Left lung (tissue), 10 donors: ENCODE data around the gene SORBS1. TPM values are rescaled to one million over a fixed set of nuclear protein-coding genes. Genes with fewer than 3 reads are reported as not detected.

Experiments
- ATAC-seq: fragments of 200-7000 bp; cut with Tn5 transposase; one replicate; pipeline ENCODE4 v1.9.1; 2020; ENCODE audit warnings: moderate library complexity
- DNase-seq, 4 donors: peaks; one replicate each; pipeline ENCODE4 v3.0.0-alpha.2; 2013 to 2020
- H3K27ac ChIP-seq, 2 donors: fragments of 200-600 bp; sonication (generic) in 1 of 2; one replicate each; pipeline versions ENCODE4 v1.5.0 to v1.8.0; 2020 to 2021
- H3K27me3 ChIP-seq, 2 donors: fragments of 200-600 bp; sonication (generic) in 1 of 2; one replicate each; pipeline versions ENCODE4 v1.5.0 to v1.8.0; 2020 to 2021
- H3K36me3 ChIP-seq, 2 donors: fragments of 200-600 bp; sonication (generic) in 1 of 2; one replicate each; pipeline versions ENCODE4 v1.5.0 to v1.8.0; 2020 to 2021
- H3K4me1 ChIP-seq, 2 donors: fragments of 200-600 bp; one replicate each; pipeline ENCODE4 v1.8.0; 2021
- H3K4me3 ChIP-seq, 2 donors: fragments of 200-600 bp; sonication (generic) in 1 of 2; one replicate each; pipeline versions ENCODE4 v1.5.0 to v1.8.0; 2020 to 2021; ENCODE audit warnings: mild to moderate bottlenecking in 1 of 2
- H3K9me3 ChIP-seq, 2 donors: fragments of 200-600 bp; sonication (generic) in 1 of 2; one replicate each; pipeline versions ENCODE4 v1.5.0 to v1.8.0; 2020 to 2021
- CTCF ChIP-seq, 2 donors: fragments of 200-600 bp; sonication (generic) in 1 of 2; IDR thresholded peaks; one replicate each; pipeline versions ENCODE4 v1.5.0 to v1.8.0; 2021; ENCODE audit warnings: antibody characterized with exemption in 2 of 2
- intact Hi-C, 2 donors: fragments of 100-400 bp; cut with DNase I; formaldehyde crosslinking; loops; one replicate each; pipeline versions ENCODE4 v1.11.2 to v1.14.2; 2022
- polyA plus RNA-seq, 6 donors: library from polyadenylated mRNA; unstranded; fragments of 120-200 nt; gene quantifications; one replicate each; pipeline ENCODE4 v1.2.1, GENCODE V29; 2013; ENCODE audit not compliant: insufficient read length in 6 of 6
- total RNA-seq, 2 donors: library from RNA; stranded (reverse); fragmentation: NEBNext Ultra II Directional; extraction: Animal tissue kit (Norgen Biotek cat#: 25700); gene quantifications; one replicate each; pipeline ENCODE4 v1.2.1, GENCODE V29; 2021
- donor health status: DM: no; HTN: yes; CAD: no.
- donor health status: DM: no; HTN: no; CAD: no.

The SORBS1 gene
- total and polyA plus RNA-seq, 8 donors = 23.3 to 52.7 (median 36.4) TPM

GRCh38 chr10:95416973-95417372 is 144.2 kb downstream of the SORBS1 start:
- ATAC-seq = no peak
- no peaks in the 10 kb centered on the region for H3K27me3 ChIP-seq
- H3K4me1 ChIP-seq = no peaks in the 10 kb centered on the region
- H3K27ac ChIP-seq = no peak overlapping the region
- H3K9me3 ChIP-seq = no peaks in the 10 kb centered on the region
- DNase-seq = no peak
- intact Hi-C loops = no loop called here
- no peak for TF ChIP-seq CTCF (IDR thresholded peaks at IDR 0.05)
- H3K4me3 ChIP-seq = no peak overlapping the region
- H3K36me3 ChIP-seq = peaks cover 0 to 6% of the 10 kb centered on the region in 2 donors

GRCh38 chr10:95416270-95416669 is 144.9 kb downstream of the SORBS1 start:
- TF ChIP-seq CTCF (IDR thresholded peaks at IDR 0.05) = no peak
- ATAC-seq = no peak
- Histone ChIP-seq H3K4me1 (no peaks in the 10 kb centered on the region), H3K4me3 (no peak overlapping the region), H3K36me3 (peaks cover 0 to 6% of the 10 kb centered on the region in 2 donors), H3K9me3 (no peaks in the 10 kb centered on the region), H3K27ac (no peak overlapping the region), H3K27me3 (no peaks in the 10 kb centered on the region)
- DNase-seq = no peak
- intact Hi-C loops = no loop called here

- Histone ChIP-seq H3K27ac (no peak overlapping the region), H3K36me3 (peaks cover 0 to 2% of the 10 kb centered on the region in 2 donors), H3K9me3 (no peaks in the 10 kb centered on the region), H3K4me3 (no peak overlapping the region), H3K27me3 (no peaks in the 10 kb centered on the region), H3K4me1 (no peaks in the 10 kb centered on the region)
- intact Hi-C loops = no loop called here
- no peak for DNase-seq
- ATAC-seq = no peak
- no peak for TF ChIP-seq CTCF (IDR thresholded peaks at IDR 0.05)
These were observed 145.5 kb downstream of the SORBS1 start for GRCh38 chr10:95415621-95416031.

- ATAC-seq = no peak
These were observed 146.2 kb downstream of the SORBS1 start for GRCh38 chr10:95414844-95415485.

More at GRCh38 chr10:95414844-95415485, 146.2 kb downstream of the SORBS1 start:
- H3K27me3 ChIP-seq = no peaks in the 10 kb centered on the region
- no peak for TF ChIP-seq CTCF (IDR thresholded peaks at IDR 0.05)
- H3K4me1 ChIP-seq = no peaks in the 10 kb centered on the region
- no peak for DNase-seq
- intact Hi-C loops = no loop called here
- no peak overlapping the region for H3K4me3 ChIP-seq
- H3K36me3 ChIP-seq = no peaks in the 10 kb centered on the region
- no peaks in the 10 kb centered on the region for H3K9me3 ChIP-seq
- H3K27ac ChIP-seq = no peak overlapping the region
